K562 (cell line): ENCODE data around the gene GYG2. TPM values are rescaled to one million over a fixed set of nuclear protein-coding genes. Genes with fewer than 3 reads are reported as not detected.
A peak's percentile ranks its signal among the peaks of the same experiment; 100 is the strongest.
"Not testable (repeated sequence)": the region's sequence is repeated elsewhere in the genome, so short reads cannot be mapped to it uniquely, and the experiment has no call there.

Source experiments
- ATAC-seq: fragments of 200-7000 bp; cut with Tn5 transposase; 3 replicates; pipeline ENCODE4 v1.9.1; 2020; ENCODE audit warnings: moderate library complexity
- BruUV-seq: library from RNA; stranded (reverse); fragments of 400-500 nt; replicated peaks from 2 replicates; lab custom pipeline; 2021; lab: Mats Ljungman, UMichigan
- CTCF ChIA-PET: fragments of 300-600 bp; formaldehyde crosslinking; extraction: SDS; loops from one replicate; lab custom pipeline; 2021; ENCODE audit warnings: low intra/inter-chr PET ratio; lab: Yijun Ruan, JAX
- POLR2A ChIA-PET: fragments of 300-600, 350-650 bp; sonication (Branson Sonifier 250); formaldehyde crosslinking; extraction: SDS; loops from one replicate; lab custom pipeline; 2021; ENCODE audit warnings: antibody characterized with exemption, inconsistent platforms; lab: Yijun Ruan, JAX
- DNase-seq, 4 experiments: peaks; one replicate each; pipeline versions ENCODE4 v3.0.0 to v3.0.0-alpha.2; 2011 to 2018; ENCODE audit warnings: low spot score in 3 of 4, mixed read lengths in 3 of 4; ENCODE audit errors: extremely low read depth in 1 of 4
- FAIRE-seq: peaks from 2 replicates; lab custom pipeline; 2011; peaks lifted over from hg19 to GRCh38; lab: Jason Lieb, UNC
- H2AFZ ChIP-seq: 2 replicates; pipeline ENCODE4 v1.6.0; 2011; ENCODE audit warnings: low read depth, low read length, control low read depth, inconsistent platforms
- H3K27ac ChIP-seq: fragments of 200-600 bp; 3 replicates; pipeline ENCODE4 v1.8.0; 2011; ENCODE audit warnings: low read depth, mild to moderate bottlenecking, control low read depth, inconsistent platforms, low read length, moderate library complexity, mixed read lengths; ENCODE audit errors: extremely low read depth
- H3K27me3 ChIP-seq, 2 experiments: fragments of 300-600 bp in 1 of 2; 2 replicates in 1 of 2; 3 replicates in 1 of 2; pipeline versions ENCODE4 v1.6.0 to v1.8.0; 2011; ENCODE audit warnings: inconsistent platforms in 2 of 2, low read length in 2 of 2, mild to moderate bottlenecking in 1 of 2, mixed read lengths in 1 of 2, moderate library complexity in 1 of 2; ENCODE audit not compliant: control insufficient read depth in 2 of 2, insufficient read depth in 2 of 2
- H3K36me3 ChIP-seq: fragments of 300-600 bp; 3 replicates; pipeline ENCODE4 v1.8.0; 2011; ENCODE audit warnings: mild to moderate bottlenecking, low read length, inconsistent platforms; ENCODE audit not compliant: control insufficient read depth, insufficient read depth
- H3K4me1 ChIP-seq, 2 experiments: fragments of 200-600 bp in 1 of 2; replicated peaks in 1 of 2; 2 replicates in 1 of 2; 3 replicates in 1 of 2; pipeline versions ENCODE4 v1.5.1 to v1.8.0; 2011; ENCODE audit warnings: inconsistent platforms in 2 of 2, low read length in 2 of 2, mild to moderate bottlenecking in 1 of 2, mixed read lengths in 1 of 2, moderate library complexity in 1 of 2; ENCODE audit not compliant: control insufficient read depth in 2 of 2, insufficient read depth in 2 of 2
- H3K4me2 ChIP-seq: 2 replicates; pipeline ENCODE4 v1.6.1; 2011; ENCODE audit warnings: low read length, control low read depth, inconsistent platforms, mixed read lengths; ENCODE audit not compliant: insufficient read depth
- H3K4me3 ChIP-seq: fragments of 200-600 bp; sonication (generic), shearing (Covaris generic); 2 replicates; pipeline ENCODE4 v1.5.1; 2016; ENCODE audit warnings: control low read depth, inconsistent platforms
- H3K79me2 ChIP-seq: fragments of 200-600 bp; 3 replicates; pipeline ENCODE4 v1.8.0; 2011; ENCODE audit warnings: low read length, inconsistent platforms; ENCODE audit not compliant: control insufficient read depth, insufficient read depth
- H3K9ac ChIP-seq, 2 experiments: 2 replicates each; pipeline versions ENCODE4 v1.6.0 to v1.6.1; 2011; ENCODE audit warnings: low read depth in 2 of 2, low read length in 2 of 2, control low read depth in 1 of 2, inconsistent platforms in 1 of 2, mild to moderate bottlenecking in 1 of 2, mixed read lengths in 1 of 2; ENCODE audit not compliant: insufficient read depth in 1 of 2
- H3K9me1 ChIP-seq: one replicate; pipeline ENCODE4 v1.6.0; 2011; ENCODE audit warnings: inconsistent platforms, mild to moderate bottlenecking, low read length, moderate library complexity; ENCODE audit not compliant: control insufficient read depth, insufficient read depth
- H3K9me3 ChIP-seq: replicated peaks from 2 replicates; pipeline ENCODE4 v1.5.1; 2011; ENCODE audit warnings: low read depth, low read length, inconsistent platforms; ENCODE audit not compliant: control insufficient read depth, insufficient read depth
- H4K20me1 ChIP-seq: replicated peaks from 2 replicates; pipeline ENCODE4 v1.6.1; 2011; ENCODE audit warnings: low read length, inconsistent platforms, mixed read lengths; ENCODE audit not compliant: control insufficient read depth, insufficient read depth
- CTBP1 ChIP-seq: fragments of 450-650 bp; IDR thresholded peaks from 2 replicates; pipeline ENCODE4 v1.6.1; 2016; ENCODE audit warnings: borderline replicate concordance
- MEIS2 ChIP-seq: fragments of 450-650 bp; IDR thresholded peaks from 2 replicates; pipeline ENCODE4 v1.6.1; 2014; ENCODE audit warnings: mild to moderate bottlenecking; ENCODE audit not compliant: partially characterized antibody
- NFRKB ChIP-seq: fragments of 450-650 bp; IDR thresholded peaks from 2 replicates; pipeline ENCODE4 v1.6.1; 2016; ENCODE audit warnings: low read depth
- NFYB ChIP-seq: IDR thresholded peaks from 2 replicates; pipeline ENCODE4 v1.6.1; 2011; ENCODE audit warnings: mild to moderate bottlenecking, moderate library complexity; ENCODE audit not compliant: insufficient read length; ENCODE audit errors: extremely low read depth
- RAD21 ChIP-seq, 2 experiments: fragments of 250-450 bp in 1 of 2; fragments of 450-650 bp in 1 of 2; sonication (Bioruptor Pico) in 1 of 2; formaldehyde crosslinking in 1 of 2; IDR thresholded peaks in 1 of 2; conservative IDR thresholded peaks in 1 of 2; 2 replicates each; pipeline versions ENCODE4 v1.4.0 to v1.8.0; 2020 to 2022; ENCODE audit warnings: mild to moderate bottlenecking in 2 of 2, moderate library complexity in 1 of 2
- SMC3 ChIP-seq: conservative IDR thresholded peaks from 2 replicates; pipeline ENCODE4 v1.6.1; 2011; ENCODE audit warnings: low read depth, low read length, improper control_type of control experiment; ENCODE audit not compliant: insufficient read depth
- SRF ChIP-seq, 2 experiments: fragments of 250-450, 450-650 bp in 1 of 2; sonication (Bioruptor Pico) in 1 of 2; sonication (generic) in 1 of 2; formaldehyde crosslinking; IDR thresholded peaks; 2 replicates each; pipeline versions ENCODE4 v1.5.0 to v1.5.1; 2020 to 2022; ENCODE audit warnings: mild to moderate bottlenecking in 1 of 2, missing genetic modification reagents in 1 of 2
- ZNF644 ChIP-seq: fragments of 200-800 bp; sonication (Bioruptor generic); IDR thresholded peaks from 2 replicates; pipeline ENCODE4 v1.6.1; 2016; ENCODE audit warnings: low read depth, missing genetic modification characterization, missing compliant biosample characterization
- WGBS: fragments of 100-300 bp; shearing (Covaris generic); methylation state at CpG from one replicate; pipeline ENCODE4 v1.1.6; 2016; ENCODE audit warnings: low coverage, mixed read lengths; ENCODE audit not compliant: insufficient coverage; ENCODE audit errors: missing lambda C conversion rate; 5-methylcytosine and 5-hydroxymethylcytosine counted together
- in situ Hi-C: fragments of 300-500 bp; cut with MboI; formaldehyde crosslinking; loops from 4 replicates; pipeline ENCODE4 v1.15.0; 2018; ENCODE audit warnings: inconsistent platforms, mixed read lengths
- intact Hi-C: fragments of 100-400 bp; cut with micrococcal nuclease; formaldehyde crosslinking; loops from 2 replicates; pipeline ENCODE4 v1.14.2; 2022
- polyA plus RNA-seq, 8 experiments: library from polyadenylated mRNA; depleted of rRNA in 4 of 8; stranded (reverse) in 5 of 8; unstranded in 3 of 8; fragments of >200 nt; fragmentation: Nextera tagmentation in 2 of 8; fragmentation: Illumina TruSeq in 1 of 8; extraction: Ambion mirVana in 2 of 8; extraction: Trizol in 1 of 8; gene quantifications; 2 replicates each; pipeline versions ENCODE4 v1.2.1 to v1.2.3, GENCODE V29; 2011 to 2014; ENCODE audit warnings: inconsistent platforms in 1 of 8, missing spikeins in 1 of 8
- total RNA-seq, 7 experiments: library from RNA; depleted of rRNA in 6 of 7; stranded (reverse); fragments of >200 nt in 6 of 7; fragmentation: Illumina TruSeq in 2 of 7; extraction: Trizol in 2 of 7; gene quantifications; 2 replicates each; pipeline versions ENCODE4 v1.2.1 to v1.2.3, GENCODE V29; 2011 to 2021; ENCODE audit warnings: low replicate concordance in 1 of 7
- TF ChIP-seq, protein P1 (sequence below), 3 experiments: IDR thresholded peaks in 2 of 3; conservative IDR thresholded peaks in 1 of 3; 2 replicates each; pipeline ENCODE4 v1.5.1; 2011 to 2012; ENCODE audit warnings: low read length in 3 of 3, mild to moderate bottlenecking in 3 of 3, control low read depth in 2 of 3, improper control_type of control experiment in 1 of 3, inconsistent platforms in 1 of 3, low read depth in 1 of 3, mixed read lengths in 1 of 3, moderate library complexity in 1 of 3; ENCODE audit not compliant: insufficient read depth in 2 of 3
- TF ChIP-seq, protein P2 (sequence below): fragments of 200-800 bp; sonication (Bioruptor generic); IDR thresholded peaks from 2 replicates; pipeline ENCODE4 v1.6.1; 2017; ENCODE audit warnings: missing genetic modification characterization, missing compliant biosample characterization
- TF ChIP-seq, protein P3 (sequence below): fragments of 450-650 bp; IDR thresholded peaks from 2 replicates; pipeline ENCODE4 v1.6.1; 2016

Gene GYG2
- total and polyA plus RNA-seq, 9 of the 15 experiments (the other 6 are each of a cell fraction or from before 2014, with no cell fraction given): 0.24 to 4.4 (median 2.9) TPM

DNA sequence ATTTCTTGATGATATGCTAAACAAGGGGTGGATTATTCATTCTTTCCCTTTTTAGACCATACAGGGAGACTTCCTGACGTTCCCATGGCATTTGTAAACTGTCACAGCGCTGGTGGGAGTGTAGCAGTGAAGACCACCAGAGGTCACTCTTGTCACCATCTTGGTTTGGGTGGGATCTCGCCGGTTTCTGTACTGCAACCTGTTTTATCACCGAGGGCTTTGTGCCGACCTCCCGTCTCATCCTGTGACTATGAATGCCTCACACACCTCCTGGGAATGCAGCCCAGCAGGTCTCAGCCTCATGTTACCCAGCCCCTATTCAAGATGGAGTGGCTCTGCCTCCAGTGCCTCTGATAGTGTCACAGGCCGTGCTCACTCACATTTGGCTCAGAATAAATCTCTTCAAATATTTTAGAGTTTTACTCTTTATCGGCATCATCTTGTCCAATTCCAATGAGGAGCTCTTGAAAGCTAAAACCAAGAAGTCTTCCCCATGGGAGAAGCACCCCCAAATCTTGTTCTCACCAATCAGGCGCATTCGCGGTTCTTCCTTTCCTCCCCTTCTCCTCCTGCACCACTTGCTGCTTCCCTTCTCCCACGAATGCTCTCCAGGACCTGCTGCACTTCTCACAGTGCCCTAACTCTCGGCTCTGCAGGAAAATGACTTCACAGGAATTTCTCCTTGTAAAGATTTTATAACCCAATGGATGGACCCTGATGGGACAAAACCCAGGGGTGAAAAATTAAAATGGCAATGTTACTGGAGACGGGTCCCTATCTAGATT lies 61.2 kb downstream of the GYG2 start:
- FAIRE-seq: peak; percentile 93
- ATAC-seq: peak; percentile 66
- H3K4me3 ChIP-seq: peak overlapping the region; percentile 16
- 0 out of 2 replicates have a peak, but pooled peaks have one; percentile 23 for TF ChIP-seq SMC3
- TF ChIP-seq NFYB: peak; percentile 27
- 0 out of 2 replicates have a peak, but pooled peaks have one; percentile 49 for TF ChIP-seq ZNF644
- TF ChIP-seq, protein P1, sequence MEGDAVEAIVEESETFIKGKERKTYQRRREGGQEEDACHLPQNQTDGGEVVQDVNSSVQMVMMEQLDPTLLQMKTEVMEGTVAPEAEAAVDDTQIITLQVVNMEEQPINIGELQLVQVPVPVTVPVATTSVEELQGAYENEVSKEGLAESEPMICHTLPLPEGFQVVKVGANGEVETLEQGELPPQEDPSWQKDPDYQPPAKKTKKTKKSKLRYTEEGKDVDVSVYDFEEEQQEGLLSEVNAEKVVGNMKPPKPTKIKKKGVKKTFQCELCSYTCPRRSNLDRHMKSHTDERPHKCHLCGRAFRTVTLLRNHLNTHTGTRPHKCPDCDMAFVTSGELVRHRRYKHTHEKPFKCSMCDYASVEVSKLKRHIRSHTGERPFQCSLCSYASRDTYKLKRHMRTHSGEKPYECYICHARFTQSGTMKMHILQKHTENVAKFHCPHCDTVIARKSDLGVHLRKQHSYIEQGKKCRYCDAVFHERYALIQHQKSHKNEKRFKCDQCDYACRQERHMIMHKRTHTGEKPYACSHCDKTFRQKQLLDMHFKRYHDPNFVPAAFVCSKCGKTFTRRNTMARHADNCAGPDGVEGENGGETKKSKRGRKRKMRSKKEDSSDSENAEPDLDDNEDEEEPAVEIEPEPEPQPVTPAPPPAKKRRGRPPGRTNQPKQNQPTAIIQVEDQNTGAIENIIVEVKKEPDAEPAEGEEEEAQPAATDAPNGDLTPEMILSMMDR (IDR thresholded peaks at IDR 0.05 in 2 of 3, conservative IDR thresholded peaks at IDR 0.05 in 1 of 3; ENCODE audit: insufficient read depth in 2 of 3, low read depth in 1 of 3, low read length in 3 of 3): peak in 2 of 3 experiments; percentile 47 to 55; a peak in 4 of 6 replicates
- TF ChIP-seq MEIS2: peak; percentile 14
- TF ChIP-seq, protein P2, sequence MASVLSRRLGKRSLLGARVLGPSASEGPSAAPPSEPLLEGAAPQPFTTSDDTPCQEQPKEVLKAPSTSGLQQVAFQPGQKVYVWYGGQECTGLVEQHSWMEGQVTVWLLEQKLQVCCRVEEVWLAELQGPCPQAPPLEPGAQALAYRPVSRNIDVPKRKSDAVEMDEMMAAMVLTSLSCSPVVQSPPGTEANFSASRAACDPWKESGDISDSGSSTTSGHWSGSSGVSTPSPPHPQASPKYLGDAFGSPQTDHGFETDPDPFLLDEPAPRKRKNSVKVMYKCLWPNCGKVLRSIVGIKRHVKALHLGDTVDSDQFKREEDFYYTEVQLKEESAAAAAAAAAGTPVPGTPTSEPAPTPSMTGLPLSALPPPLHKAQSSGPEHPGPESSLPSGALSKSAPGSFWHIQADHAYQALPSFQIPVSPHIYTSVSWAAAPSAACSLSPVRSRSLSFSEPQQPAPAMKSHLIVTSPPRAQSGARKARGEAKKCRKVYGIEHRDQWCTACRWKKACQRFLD: peak; percentile 28; the same call in 1 of the 2 replicates
- TF ChIP-seq NFRKB: peak; percentile 32; the same call in 1 of the 2 replicates
- TF ChIP-seq SRF (CRISPR knock-in tag; IDR thresholded peaks at IDR 0.05): peak in 1 of 2 experiments; percentile 31; a peak in 1 of 4 replicates
- 0 out of 2 replicates have a peak, but pooled peaks have one; percentile 8 for TF ChIP-seq CTBP1
- TF ChIP-seq, protein P3, sequence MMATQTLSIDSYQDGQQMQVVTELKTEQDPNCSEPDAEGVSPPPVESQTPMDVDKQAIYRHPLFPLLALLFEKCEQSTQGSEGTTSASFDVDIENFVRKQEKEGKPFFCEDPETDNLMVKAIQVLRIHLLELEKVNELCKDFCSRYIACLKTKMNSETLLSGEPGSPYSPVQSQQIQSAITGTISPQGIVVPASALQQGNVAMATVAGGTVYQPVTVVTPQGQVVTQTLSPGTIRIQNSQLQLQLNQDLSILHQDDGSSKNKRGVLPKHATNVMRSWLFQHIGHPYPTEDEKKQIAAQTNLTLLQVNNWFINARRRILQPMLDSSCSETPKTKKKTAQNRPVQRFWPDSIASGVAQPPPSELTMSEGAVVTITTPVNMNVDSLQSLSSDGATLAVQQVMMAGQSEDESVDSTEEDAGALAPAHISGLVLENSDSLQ: peak; percentile 30; the same call in 1 of the 2 replicates
- TF ChIP-seq RAD21 (CRISPR knock-in tag; conservative IDR thresholded peaks at IDR 0.05 in 1 of 2, IDR thresholded peaks at IDR 0.05 in 1 of 2): peak; percentile 51 to 71; a peak in 3 of 4 replicates

More for the DNA sequence above, 61.2 kb downstream of the GYG2 start:
- Histone ChIP-seq H3K4me1 (peaks cover 10 to 22% of the 10 kb centered on the region in 2 experiments; a peak in 4 of 5 replicates), H3K4me2 (peak overlapping the region; percentile 70), H2AFZ (peak overlapping the region; percentile 85), H3K27ac (peak overlapping the region; percentile 84), H3K9ac (peak overlapping the region; percentile 72 to 78; a peak in 3 of 4 replicates)
- CTCF ChIA-PET, BruUV-seq, H3K79me2 ChIP-seq, H3K27me3 ChIP-seq, H3K9me3 ChIP-seq, H3K9me1 ChIP-seq, H3K36me3 ChIP-seq, H4K20me1 ChIP-seq: not testable (repeated sequence)
- intact Hi-C loops: loop anchor here (2.0 to 10.0 kb wide), 3 partner anchors 33 to 749 kb away; no protein-coding TSS in a partner anchor
- DNase-seq: peak in 1 of 4 experiments; percentile 60
- POLR2A ChIA-PET: interaction anchor here (0.6 to 0.8 kb wide), 2 partner anchors 63 to 82 kb away, joined by 3 to 4 read pairs; no protein-coding TSS in a partner anchor
- 8% methylated on average over 8 of the region's 15 CpGs for WGBS
- in situ Hi-C loops: loop anchor here (25.0 kb wide), 1 partner anchor 747 kb away; no protein-coding TSS in a partner anchor
